CD4-positive, alpha-beta memory T cell (primary cell): ENCODE results near the gene SLC12A2. TPM values are rescaled to one million over a fixed set of nuclear protein-coding genes. Genes with fewer than 3 reads are reported as not detected.

Experiments
- CTCF ChIA-PET: fragments of 350-600 bp; sonication (Branson Sonifier 250); formaldehyde crosslinking; loops from one replicate; lab custom pipeline; 2021; ENCODE audit warnings: inconsistent platforms; ENCODE audit not compliant: partially characterized antibody; lab: Charles Lee
- POLR2A ChIA-PET: fragments of 350-600 bp; sonication (Branson Sonifier 250); formaldehyde crosslinking; loops from one replicate; lab custom pipeline; 2021; ENCODE audit not compliant: partially characterized antibody; lab: Charles Lee
- DNase-seq, 5 donors: peaks; one replicate each; pipeline versions ENCODE4 v3.0.0 to v3.0.0-alpha.2; 2020 to 2022; ENCODE audit warnings: mixed read lengths in 1 of 5
- H3K27ac ChIP-seq: one replicate; pipeline ENCODE4 v1.7.0; 2013; ENCODE audit warnings: low read depth, low read length
- H3K27me3 ChIP-seq: 2 replicates; pipeline ENCODE4 v1.7.0; 2013; ENCODE audit warnings: mild to moderate bottlenecking, low read length, moderate library complexity; ENCODE audit not compliant: insufficient read depth
- H3K36me3 ChIP-seq: 2 replicates; pipeline ENCODE4 v1.7.0; 2013; ENCODE audit warnings: mild to moderate bottlenecking, low read length, moderate library complexity; ENCODE audit not compliant: insufficient read depth
- H3K4me1 ChIP-seq: 2 replicates; pipeline ENCODE4 v1.7.0; 2013; ENCODE audit warnings: mild to moderate bottlenecking, low read length, moderate library complexity; ENCODE audit not compliant: insufficient read depth
- H3K4me3 ChIP-seq, 2 donors: one replicate each; pipeline ENCODE4 v1.7.0; 2013; ENCODE audit warnings: low read length in 2 of 2, mild to moderate bottlenecking in 1 of 2
- H3K9me3 ChIP-seq, 2 donors: one replicate each; pipeline ENCODE4 v1.7.0; 2013; ENCODE audit warnings: low read length in 2 of 2, control low read depth in 1 of 2; ENCODE audit not compliant: control insufficient read depth in 1 of 2
- H3K27ac Mint-ChIP-seq, 7 donors: one replicate each; pipeline ENCODE4 v1.8.0; 2020 to 2021; ENCODE audit warnings: mixed read lengths in 7 of 7, mild to moderate bottlenecking in 6 of 7, inconsistent platforms in 3 of 7, moderate library complexity in 3 of 7
- H3K27me3 Mint-ChIP-seq, 2 donors: one replicate each; pipeline ENCODE4 v1.8.0; 2020 to 2021; ENCODE audit warnings: mixed read lengths in 2 of 2
- H3K36me3 Mint-ChIP-seq, 2 donors: one replicate each; pipeline ENCODE4 v1.8.0; 2020 to 2021; ENCODE audit warnings: mixed read lengths in 2 of 2, inconsistent platforms in 1 of 2, mild to moderate bottlenecking in 1 of 2
- H3K4me1 Mint-ChIP-seq, 4 donors: one replicate each; pipeline ENCODE4 v1.8.0; 2020 to 2021; ENCODE audit warnings: mixed read lengths in 4 of 4, mild to moderate bottlenecking in 1 of 4
- H3K4me3 Mint-ChIP-seq, 8 donors: one replicate each; pipeline ENCODE4 v1.8.0; 2020 to 2021; ENCODE audit warnings: mixed read lengths in 8 of 8, mild to moderate bottlenecking in 7 of 8, moderate library complexity in 6 of 8, inconsistent platforms in 3 of 8
- H3K9me3 Mint-ChIP-seq, 8 donors: one replicate each; pipeline ENCODE4 v1.8.0; 2020 to 2021; ENCODE audit warnings: mixed read lengths in 8 of 8, mild to moderate bottlenecking in 5 of 8, inconsistent platforms in 3 of 8, moderate library complexity in 1 of 8
- intact Hi-C: fragments of 100-400 bp; cut with micrococcal nuclease; formaldehyde crosslinking; loops from one replicate; pipeline ENCODE4 v1.15.1; 2023
- polyA plus RNA-seq, 2 donors: library from polyadenylated mRNA; unstranded; fragments of 300-500 nt; fragmentation: Illumina TruSeq; gene quantifications; one replicate each; pipeline ENCODE4 v1.2.3, GENCODE V29; 2021
- total RNA-seq, 2 experiments: library from RNA; stranded (reverse); gene quantifications; one replicate each; pipeline ENCODE4 v1.2.3, GENCODE V29; 2021

Gene SLC12A2
- total and polyA plus RNA-seq, 4 experiments from 2014 or later = 2.7 to 13.6 (median 10.1) TPM

GRCh38 chr5:128101676-128102075 lies 18.1 kb downstream of the SLC12A2 start:
- DNase-seq = no peak
- Mint-ChIP-seq H3K4me1 (peaks cover 0 to 6% (median 2%) of the 10 kb centered on the region in 4 donors), H3K4me3 (no peak overlapping the region), H3K9me3 (peaks cover 1 to 24% (median 20%) of the 10 kb centered on the region in 8 donors), H3K27ac (no peak overlapping the region), H3K36me3 (peaks cover 17 to 24% of the 10 kb centered on the region in 2 donors), H3K27me3 (no peaks in the 10 kb centered on the region)
- no peaks in the 10 kb centered on the region for H3K27me3 ChIP-seq
- POLR2A ChIA-PET = interaction anchor here (1.2 kb wide), 1 partner anchor 19 kb away, joined by 3 read pairs; no protein-coding TSS in a partner anchor
- H3K9me3 ChIP-seq = peaks cover 0 to 5% of the 10 kb centered on the region in 2 donors
- CTCF ChIA-PET = interaction anchor here (0.6 to 1.2 kb wide), 2 partner anchors 13 to 1129 kb away, joined by 3 to 4 read pairs; no protein-coding TSS in a partner anchor
- no peaks in the 10 kb centered on the region for H3K36me3 ChIP-seq
- H3K27ac ChIP-seq = no peak overlapping the region
- H3K4me1 ChIP-seq = no peaks in the 10 kb centered on the region
- intact Hi-C loops = loop anchor here (10.0 kb wide), 1 partner anchor 53 kb away; no protein-coding TSS in a partner anchor
- H3K4me3 ChIP-seq = no peak overlapping the region

GRCh38 chr5:128105203-128105602 lies 21.6 kb downstream of the SLC12A2 start:
- H3K36me3 Mint-ChIP-seq = peaks cover 2 to 13% of the 10 kb centered on the region in 2 donors
- no peaks in the 10 kb centered on the region for H3K27me3 Mint-ChIP-seq
- no peak overlapping the region for H3K4me3 ChIP-seq
- H3K27me3 ChIP-seq = no peaks in the 10 kb centered on the region
- no peak overlapping the region for H3K27ac ChIP-seq
- H3K4me3 Mint-ChIP-seq = no peak overlapping the region
- ChIA-PET CTCF (no interaction called here), POLR2A (no interaction called here)
- H3K4me1 ChIP-seq = no peaks in the 10 kb centered on the region
- DNase-seq = no peak
- peaks cover 0 to 8% (median 3%) of the 10 kb centered on the region in 4 donors for H3K4me1 Mint-ChIP-seq
- intact Hi-C loops = loop anchor here (10.0 kb wide), 1 partner anchor 50 kb away; no protein-coding TSS in a partner anchor
- no peak overlapping the region for H3K27ac Mint-ChIP-seq
- H3K36me3 ChIP-seq = no peaks in the 10 kb centered on the region
- no peaks in the 10 kb centered on the region for H3K9me3 Mint-ChIP-seq
- H3K9me3 ChIP-seq = no peaks in the 10 kb centered on the region

GRCh38 chr5:128109138-128109537 lies 25.6 kb downstream of the SLC12A2 start:
- Mint-ChIP-seq H3K4me1 (peaks cover 0 to 9% (median 4%) of the 10 kb centered on the region in 4 donors), H3K4me3 (no peak overlapping the region), H3K27me3 (no peaks in the 10 kb centered on the region), H3K36me3 (peaks cover 19 to 30% of the 10 kb centered on the region in 2 donors), H3K9me3 (no peaks in the 10 kb centered on the region), H3K27ac (no peak overlapping the region)
- intact Hi-C loops = loop anchor here (10.0 kb wide), 1 partner anchor 46 kb away; no protein-coding TSS in a partner anchor
- Histone ChIP-seq H3K36me3 (no peaks in the 10 kb centered on the region), H3K4me3 (no peak overlapping the region), H3K27me3 (no peaks in the 10 kb centered on the region), H3K9me3 (no peaks in the 10 kb centered on the region), H3K4me1 (no peaks in the 10 kb centered on the region), H3K27ac (no peak overlapping the region)
- ChIA-PET POLR2A (no interaction called here), CTCF (no interaction called here)
- no peak for DNase-seq

- peaks cover 0 to 9% (median 4%) of the 10 kb centered on the region in 4 donors for H3K4me1 Mint-ChIP-seq
- H3K9me3 Mint-ChIP-seq = no peaks in the 10 kb centered on the region
- no peak overlapping the region for H3K27ac Mint-ChIP-seq
- no peaks in the 10 kb centered on the region for H3K27me3 Mint-ChIP-seq
- intact Hi-C loops = loop anchor here (10.0 kb wide), 1 partner anchor 45 kb away; no protein-coding TSS in a partner anchor
- H3K4me3 Mint-ChIP-seq = no peak overlapping the region
- Histone ChIP-seq H3K27ac (no peak overlapping the region), H3K36me3 (no peaks in the 10 kb centered on the region), H3K9me3 (no peaks in the 10 kb centered on the region), H3K4me1 (no peaks in the 10 kb centered on the region), H3K4me3 (no peak overlapping the region), H3K27me3 (no peaks in the 10 kb centered on the region)
- H3K36me3 Mint-ChIP-seq = peaks cover 25 to 35% of the 10 kb centered on the region in 2 donors
- ChIA-PET CTCF (no interaction called here), POLR2A (no interaction called here)
- no peak for DNase-seq
Observed at GRCh38 chr5:128109766-128110165, 26.2 kb downstream of the SLC12A2 start.

GRCh38 chr5:128111818-128112448 lies 28.4 kb downstream of the SLC12A2 start:
- Histone ChIP-seq H3K27ac (no peak overlapping the region), H3K27me3 (no peaks in the 10 kb centered on the region), H3K9me3 (no peaks in the 10 kb centered on the region), H3K36me3 (peaks cover 8% of the 10 kb centered on the region), H3K4me1 (no peaks in the 10 kb centered on the region), H3K4me3 (no peak overlapping the region)
- CTCF ChIA-PET = no interaction called here
- H3K36me3 Mint-ChIP-seq = peaks cover 43 to 54% of the 10 kb centered on the region in 2 donors
- no peaks in the 10 kb centered on the region for H3K9me3 Mint-ChIP-seq
- intact Hi-C loops = no loop called here
- H3K4me1 Mint-ChIP-seq = peaks cover 0 to 7% (median under 1%) of the 10 kb centered on the region in 4 donors
- POLR2A ChIA-PET = interaction anchor here (1.5 kb wide), 1 partner anchor 30 kb away, joined by 5 read pairs; no protein-coding TSS in a partner anchor
- no peak overlapping the region for H3K4me3 Mint-ChIP-seq
- H3K27ac Mint-ChIP-seq = peak overlapping the region in 1 of 7 donors; percentile 1
- no peaks in the 10 kb centered on the region for H3K27me3 Mint-ChIP-seq
- DNase-seq = no peak

- no peak overlapping the region for H3K27ac Mint-ChIP-seq
- H3K27me3 Mint-ChIP-seq = no peaks in the 10 kb centered on the region
- intact Hi-C loops = no loop called here
- peaks cover 0 to 18% (median 10%) of the 10 kb centered on the region in 8 donors for H3K9me3 Mint-ChIP-seq
- DNase-seq = no peak
- ChIA-PET CTCF (interaction anchor here (1.1 kb wide), 1 partner anchor 557 kb away, joined by 3 read pairs; no protein-coding TSS in a partner anchor), POLR2A (no interaction called here)
- no peaks in the 10 kb centered on the region for H3K9me3 ChIP-seq
- no peak overlapping the region for H3K4me3 Mint-ChIP-seq
- H3K27me3 ChIP-seq = no peaks in the 10 kb centered on the region
- peaks cover 8% of the 10 kb centered on the region for H3K36me3 ChIP-seq
- H3K36me3 Mint-ChIP-seq = peaks cover 56 to 65% of the 10 kb centered on the region in 2 donors
- H3K4me1 ChIP-seq = no peaks in the 10 kb centered on the region
- peaks cover 0 to 6% (median 0%) of the 10 kb centered on the region in 4 donors for H3K4me1 Mint-ChIP-seq
- no peak overlapping the region for H3K27ac ChIP-seq
- no peak overlapping the region for H3K4me3 ChIP-seq
Observed at GRCh38 chr5:128116445-128116844, 32.9 kb downstream of the SLC12A2 start.

GRCh38 chr5:128118214-128118613 lies 34.6 kb downstream of the SLC12A2 start:
- no peak overlapping the region for H3K4me3 ChIP-seq
- Mint-ChIP-seq H3K27ac (no peak overlapping the region), H3K4me3 (no peak overlapping the region), H3K4me1 (no peaks in the 10 kb centered on the region), H3K9me3 (peaks cover 0 to 18% (median 10%) of the 10 kb centered on the region in 8 donors), H3K36me3 (peaks cover 50 to 54% of the 10 kb centered on the region in 2 donors), H3K27me3 (no peaks in the 10 kb centered on the region)
- ChIA-PET POLR2A (no interaction called here), CTCF (no interaction called here)
- H3K27ac ChIP-seq = no peak overlapping the region
- no peak for DNase-seq
- peaks cover 8% of the 10 kb centered on the region for H3K36me3 ChIP-seq
- intact Hi-C loops = no loop called here
- H3K4me1 ChIP-seq = no peaks in the 10 kb centered on the region
- no peaks in the 10 kb centered on the region for H3K27me3 ChIP-seq
- H3K9me3 ChIP-seq = no peaks in the 10 kb centered on the region
